HEK293 (cell line): Measurements from ENCODE around the gene QARS1.

Source experiments
- BCL11B ChIP-seq: fragments of 450-650 bp; formaldehyde crosslinking; IDR thresholded peaks from 2 replicates; pipeline ENCODE4 v1.5.1; 2016; ENCODE audit warnings: low read depth, missing biosample characterization, missing genetic modification characterization
- KLF1 ChIP-seq: fragments of 450-650 bp; formaldehyde crosslinking; IDR thresholded peaks from 2 replicates; pipeline ENCODE4 v1.5.1; 2016; ENCODE audit warnings: missing biosample characterization, missing genetic modification characterization
- KLF10 ChIP-seq: fragments of 450-650 bp; IDR thresholded peaks from 2 replicates; pipeline ENCODE4 v1.5.1; 2018; ENCODE audit warnings: missing biosample characterization, mild to moderate bottlenecking, missing genetic modification characterization
- KLF16 ChIP-seq: fragments of 450-650 bp; formaldehyde crosslinking; IDR thresholded peaks from 2 replicates; pipeline ENCODE4 v1.5.1; 2017; ENCODE audit warnings: missing biosample characterization, missing genetic modification characterization
- KLF7 ChIP-seq: fragments of 450-650 bp; formaldehyde crosslinking; IDR thresholded peaks from 2 replicates; pipeline ENCODE4 v1.5.1; 2016; ENCODE audit warnings: missing biosample characterization, missing genetic modification characterization, borderline replicate concordance
- RBAK ChIP-seq: fragments of 450-650 bp; formaldehyde crosslinking; IDR thresholded peaks from 2 replicates; pipeline ENCODE4 v1.5.1; 2016; ENCODE audit warnings: missing biosample characterization, missing genetic modification characterization
- SP3 ChIP-seq: fragments of 450-650 bp; formaldehyde crosslinking; IDR thresholded peaks from 2 replicates; pipeline ENCODE4 v1.5.1; 2016; ENCODE audit warnings: missing biosample characterization, missing genetic modification characterization
- ZBTB21 ChIP-seq: fragments of 450-650 bp; formaldehyde crosslinking; IDR thresholded peaks from 2 replicates; pipeline ENCODE4 v1.5.1; 2017; ENCODE audit warnings: missing biosample characterization, missing genetic modification characterization
- ZFP3 ChIP-seq: fragments of 450-650 bp; formaldehyde crosslinking; IDR thresholded peaks from 2 replicates; pipeline ENCODE4 v1.5.1; 2016; ENCODE audit warnings: low read depth, missing biosample characterization, missing genetic modification characterization
- ZFP37 ChIP-seq: fragments of 450-650 bp; formaldehyde crosslinking; IDR thresholded peaks from 2 replicates; pipeline ENCODE4 v1.5.1; 2016; ENCODE audit warnings: missing biosample characterization, missing genetic modification characterization
- ZNF114 ChIP-seq: fragments of 450-650 bp; formaldehyde crosslinking; IDR thresholded peaks from 2 replicates; pipeline ENCODE4 v1.5.0; 2017; ENCODE audit warnings: missing biosample characterization, missing genetic modification characterization
- ZNF121 ChIP-seq: fragments of 450-650 bp; formaldehyde crosslinking; IDR thresholded peaks from 2 replicates; pipeline ENCODE4 v1.5.1; 2016; ENCODE audit warnings: missing biosample characterization, missing genetic modification characterization
- ZNF169 ChIP-seq: fragments of 450-650 bp; formaldehyde crosslinking; IDR thresholded peaks from 2 replicates; pipeline ENCODE4 v1.5.1; 2016; ENCODE audit warnings: missing biosample characterization, missing genetic modification characterization
- ZNF214 ChIP-seq: fragments of 450-650 bp; formaldehyde crosslinking; IDR thresholded peaks from 2 replicates; pipeline ENCODE4 v1.5.1; 2017; ENCODE audit warnings: missing biosample characterization, mild to moderate bottlenecking, missing genetic modification characterization, borderline replicate concordance
- ZNF223 ChIP-seq: fragments of 450-650 bp; formaldehyde crosslinking; IDR thresholded peaks from 2 replicates; pipeline ENCODE4 v1.5.1; 2016; ENCODE audit warnings: missing biosample characterization, missing genetic modification characterization
- ZNF239 ChIP-seq: fragments of 450-650 bp; formaldehyde crosslinking; IDR thresholded peaks from 2 replicates; pipeline ENCODE4 v1.5.1; 2016; ENCODE audit warnings: missing biosample characterization, missing genetic modification characterization
- ZNF292 ChIP-seq: fragments of 450-650 bp; formaldehyde crosslinking; IDR thresholded peaks from 2 replicates; pipeline ENCODE4 v1.5.1; 2016; ENCODE audit warnings: low read depth, missing biosample characterization, missing genetic modification characterization, borderline replicate concordance
- ZNF324 ChIP-seq: fragments of 450-650 bp; formaldehyde crosslinking; IDR thresholded peaks from 2 replicates; pipeline ENCODE4 v1.5.1; 2016; ENCODE audit warnings: missing biosample characterization, missing genetic modification characterization
- ZNF341 ChIP-seq: fragments of 450-650 bp; formaldehyde crosslinking; IDR thresholded peaks from 2 replicates; pipeline ENCODE4; 2016; ENCODE audit warnings: low read depth, missing biosample characterization, missing genetic modification characterization
- ZNF350 ChIP-seq: fragments of 450-650 bp; formaldehyde crosslinking; IDR thresholded peaks from 2 replicates; pipeline ENCODE4 v1.5.0; 2017; ENCODE audit warnings: missing biosample characterization, mild to moderate bottlenecking, missing genetic modification characterization
- ZNF362 ChIP-seq: fragments of 450-650 bp; formaldehyde crosslinking; IDR thresholded peaks from 2 replicates; pipeline ENCODE4 v1.5.1; 2016; ENCODE audit warnings: missing biosample characterization, missing genetic modification characterization
- ZNF423 ChIP-seq: fragments of 450-650 bp; formaldehyde crosslinking; IDR thresholded peaks from 2 replicates; pipeline ENCODE4 v1.5.1; 2016; ENCODE audit warnings: missing biosample characterization, missing genetic modification characterization
- ZNF501 ChIP-seq: fragments of 450-650 bp; formaldehyde crosslinking; IDR thresholded peaks from 2 replicates; pipeline ENCODE4 v1.5.1; 2016; ENCODE audit warnings: missing biosample characterization, missing genetic modification characterization
- ZNF548 ChIP-seq: fragments of 450-650 bp; formaldehyde crosslinking; IDR thresholded peaks from 2 replicates; pipeline ENCODE4 v1.5.1; 2016; ENCODE audit warnings: missing biosample characterization, missing genetic modification characterization
- ZNF571 ChIP-seq: fragments of 450-650 bp; formaldehyde crosslinking; IDR thresholded peaks from 2 replicates; pipeline ENCODE4 v1.5.0; 2017; ENCODE audit warnings: missing biosample characterization, missing genetic modification characterization
- ZNF580 ChIP-seq: fragments of 450-650 bp; formaldehyde crosslinking; IDR thresholded peaks from 2 replicates; pipeline ENCODE4 v1.5.1; 2016; ENCODE audit warnings: missing biosample characterization, missing genetic modification characterization
- ZNF701 ChIP-seq: fragments of 450-650 bp; formaldehyde crosslinking; IDR thresholded peaks from 2 replicates; pipeline ENCODE4 v1.5.1; 2016; ENCODE audit warnings: missing biosample characterization, missing genetic modification characterization
- ZNF704 ChIP-seq: fragments of 450-650 bp; formaldehyde crosslinking; IDR thresholded peaks from 2 replicates; pipeline ENCODE4 v1.5.1; 2016; ENCODE audit warnings: missing biosample characterization, missing genetic modification characterization
- ZNF707 ChIP-seq: fragments of 450-650 bp; formaldehyde crosslinking; IDR thresholded peaks from 2 replicates; pipeline ENCODE4 v1.5.1; 2016; ENCODE audit warnings: missing biosample characterization, missing genetic modification characterization
- ZNF777 ChIP-seq: fragments of 450-650 bp; formaldehyde crosslinking; IDR thresholded peaks from 2 replicates; pipeline ENCODE4 v1.5.1; 2017; ENCODE audit warnings: missing biosample characterization, missing genetic modification characterization, borderline replicate concordance
- ZSCAN5A ChIP-seq: fragments of 450-650 bp; formaldehyde crosslinking; IDR thresholded peaks from 2 replicates; pipeline ENCODE4 v1.5.1; 2016; ENCODE audit warnings: missing biosample characterization, missing genetic modification characterization
- ZXDB ChIP-seq: fragments of 450-650 bp; formaldehyde crosslinking; IDR thresholded peaks from 2 replicates; pipeline ENCODE4 v1.5.1; 2016; ENCODE audit warnings: missing biosample characterization, missing genetic modification characterization
- TF ChIP-seq, protein P1 (sequence below): fragments of 450-650 bp; formaldehyde crosslinking; optimal IDR thresholded peaks from 2 replicates; pipeline ENCODE3; 2016; ENCODE audit warnings: missing biosample characterization, mild to moderate bottlenecking, missing genetic modification characterization
- TF ChIP-seq, protein P2 (sequence below): fragments of 450-650 bp; formaldehyde crosslinking; IDR thresholded peaks from 2 replicates; pipeline ENCODE4 v1.5.1; 2016; ENCODE audit warnings: missing biosample characterization, missing genetic modification characterization

Gene QARS1

DNA sequence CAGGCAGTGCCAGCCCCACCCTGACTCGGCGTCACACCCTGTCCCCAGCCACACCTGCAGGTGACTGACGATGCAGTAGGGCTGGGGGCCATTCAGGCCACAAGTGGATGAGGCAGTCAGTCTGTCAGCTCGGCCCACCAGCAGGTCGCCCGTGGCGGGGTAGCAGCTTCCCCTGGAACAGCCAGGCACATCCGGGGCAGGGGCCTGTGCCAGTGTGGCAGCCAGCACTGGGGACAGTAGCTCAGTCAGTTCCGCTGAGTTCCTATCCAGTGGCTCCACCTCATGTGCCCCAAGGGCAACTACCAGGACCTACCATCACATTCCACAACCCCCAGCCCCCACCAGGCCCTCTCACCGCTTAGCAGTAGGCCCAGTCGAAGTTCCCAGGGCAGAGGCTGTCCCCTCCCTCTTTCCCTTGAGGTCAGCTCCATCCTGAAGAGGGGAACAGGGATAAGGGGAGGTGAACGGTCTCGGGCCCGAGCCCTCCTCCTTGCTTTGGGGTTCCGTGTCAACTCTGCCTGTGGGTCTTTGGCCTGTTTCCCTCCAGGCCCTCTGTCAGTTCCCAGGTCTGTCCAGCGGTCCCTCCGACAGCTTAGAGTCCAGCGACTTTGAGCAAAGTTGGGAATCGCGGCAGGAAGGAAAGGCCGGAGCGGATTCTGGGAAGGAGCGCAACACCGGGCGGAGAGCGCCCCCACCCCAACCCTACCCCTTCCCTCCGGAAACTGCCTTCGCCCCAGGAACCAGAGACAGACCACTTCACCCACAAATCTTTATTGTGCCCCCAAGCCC lies 28.1 kb upstream of the QARS1 start, which contains the start of gene LAMB2 (continued):
- TF ChIP-seq ZNF777 (tag by site-specific recombination) (no peak), ZNF214 (tag by site-specific recombination) (no peak), ZNF548 (tag by site-specific recombination) (no peak), ZXDB (tag by site-specific recombination) (no peak; the same call in 1 of the 2 replicates), ZNF239 (tag by site-specific recombination) (no peak), ZFP37 (no peak), ZBTB21 (tag by site-specific recombination) (no peak), SP3 (tag by site-specific recombination) (no peak), RBAK (tag by site-specific recombination) (no peak), ZNF707 (tag by site-specific recombination) (no peak), ZNF362 (tag by site-specific recombination) (no peak), KLF10 (no peak), ZNF704 (tag by site-specific recombination) (no peak), ZNF121 (no peak), ZFP3 (tag by site-specific recombination) (no peak), ZNF292 (no peak), ZNF169 (tag by site-specific recombination) (no peak), ZNF423 (no peak), ZNF701 (no peak), ZSCAN5A (tag by site-specific recombination) (no peak), KLF1 (tag by site-specific recombination) (peak; percentile 88), ZNF580 (tag by site-specific recombination) (peak; percentile 58; the same call in 1 of the 2 replicates), BCL11B (0 out of 2 replicates have a peak, but pooled peaks have one; percentile 33), KLF7 (tag by site-specific recombination) (no peak), ZNF114 (tag by site-specific recombination) (no peak), ZNF324 (tag by site-specific recombination) (no peak), KLF16 (tag by site-specific recombination) (no peak), ZNF571 (tag by site-specific recombination) (no peak), ZNF341 (tag by site-specific recombination) (peak; percentile 95), ZNF223 (no peak), ZNF501 (tag by site-specific recombination) (0 out of 2 replicates have a peak, but pooled peaks have one; percentile 29), ZNF350 (tag by site-specific recombination) (no peak)
- TF ChIP-seq, protein P1, sequence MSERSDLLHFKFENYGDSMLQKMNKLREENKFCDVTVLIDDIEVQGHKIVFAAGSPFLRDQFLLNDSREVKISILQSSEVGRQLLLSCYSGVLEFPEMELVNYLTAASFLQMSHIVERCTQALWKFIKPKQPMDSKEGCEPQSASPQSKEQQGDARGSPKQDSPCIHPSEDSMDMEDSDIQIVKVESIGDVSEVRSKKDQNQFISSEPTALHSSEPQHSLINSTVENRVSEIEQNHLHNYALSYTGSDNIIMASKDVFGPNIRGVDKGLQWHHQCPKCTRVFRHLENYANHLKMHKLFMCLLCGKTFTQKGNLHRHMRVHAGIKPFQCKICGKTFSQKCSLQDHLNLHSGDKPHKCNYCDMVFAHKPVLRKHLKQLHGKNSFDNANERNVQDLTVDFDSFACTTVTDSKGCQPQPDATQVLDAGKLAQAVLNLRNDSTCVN, result no peak
- TF ChIP-seq, protein P2, sequence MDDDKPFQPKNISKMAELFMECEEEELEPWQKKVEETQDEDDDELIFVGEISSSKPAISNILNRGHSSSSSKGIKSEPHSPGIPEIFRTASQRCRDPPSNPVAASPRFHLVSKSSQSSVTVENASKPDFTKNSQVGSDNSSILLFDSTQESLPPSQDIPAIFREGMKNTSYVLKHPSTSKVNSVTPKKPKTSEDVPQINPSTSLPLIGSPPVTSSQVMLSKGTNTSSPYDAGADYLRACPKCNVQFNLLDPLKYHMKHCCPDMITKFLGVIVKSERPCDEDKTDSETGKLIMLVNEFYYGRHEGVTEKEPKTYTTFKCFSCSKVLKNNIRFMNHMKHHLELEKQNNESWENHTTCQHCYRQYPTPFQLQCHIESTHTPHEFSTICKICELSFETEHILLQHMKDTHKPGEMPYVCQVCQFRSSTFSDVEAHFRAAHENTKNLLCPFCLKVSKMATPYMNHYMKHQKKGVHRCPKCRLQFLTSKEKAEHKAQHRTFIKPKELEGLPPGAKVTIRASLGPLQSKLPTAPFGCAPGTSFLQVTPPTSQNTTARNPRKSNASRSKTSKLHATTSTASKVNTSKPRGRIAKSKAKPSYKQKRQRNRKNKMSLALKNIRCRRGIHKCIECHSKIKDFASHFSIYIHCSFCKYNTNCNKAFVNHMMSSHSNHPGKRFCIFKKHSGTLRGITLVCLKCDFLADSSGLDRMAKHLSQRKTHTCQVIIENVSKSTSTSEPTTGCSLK (tag by site-specific recombination), result no peak
